Aorta (tissue), 5 donors: ENCODE measurements around the gene RAMP3. TPM values are rescaled to one million over a fixed set of nuclear protein-coding genes. Genes with fewer than 3 reads are reported as not detected.

ENCODE experiments used
- ATAC-seq: fragments of 200-7000 bp; cut with Tn5 transposase; one replicate; pipeline ENCODE4 v1.9.1; 2022; ENCODE audit warnings: moderate library complexity; ENCODE audit not compliant: low FRiP score
- DNase-seq, 2 donors: peaks; one replicate each; pipeline ENCODE4 v3.0.0-alpha.2; 2020
- H3K27ac ChIP-seq, 2 donors: one replicate each; pipeline ENCODE4 v1.5.1; 2013; ENCODE audit warnings: low read length in 2 of 2, mild to moderate bottlenecking in 2 of 2, moderate library complexity in 2 of 2, control low read depth in 1 of 2, inconsistent platforms in 1 of 2, low read depth in 1 of 2
- H3K27me3 ChIP-seq, 2 donors: one replicate each; pipeline ENCODE4 v1.6.1; 2013; ENCODE audit warnings: control low read depth in 1 of 2, low read length in 1 of 2, mild to moderate bottlenecking in 1 of 2, moderate library complexity in 1 of 2; ENCODE audit not compliant: insufficient read depth in 2 of 2, control insufficient read depth in 1 of 2
- H3K36me3 ChIP-seq, 2 donors: one replicate each; pipeline ENCODE4 v1.6.1; 2013; ENCODE audit warnings: control low read depth in 1 of 2, low read length in 1 of 2, mild to moderate bottlenecking in 1 of 2; ENCODE audit not compliant: insufficient read depth in 2 of 2, control insufficient read depth in 1 of 2
- H3K4me1 ChIP-seq, 2 donors: one replicate each; pipeline ENCODE4 v1.6.1; 2013; ENCODE audit warnings: low read length in 2 of 2, control low read depth in 1 of 2, mild to moderate bottlenecking in 1 of 2, moderate library complexity in 1 of 2; ENCODE audit not compliant: insufficient read depth in 2 of 2, control insufficient read depth in 1 of 2
- H3K4me3 ChIP-seq, 2 donors: one replicate each; pipeline ENCODE4 v1.5.1; 2013; ENCODE audit warnings: low read length in 2 of 2, control low read depth in 1 of 2, mild to moderate bottlenecking in 1 of 2
- H3K9me3 ChIP-seq: one replicate; pipeline ENCODE4 v1.6.1; 2013; ENCODE audit warnings: mild to moderate bottlenecking, low read length; ENCODE audit not compliant: control insufficient read depth
- WGBS, 2 donors: extraction: QIAGEN DNeasy Blood & Tissue Kit; methylation state at CpG; one replicate each; pipeline ENCODE4 v1.1.7; 2013; 5-methylcytosine and 5-hydroxymethylcytosine counted together
- intact Hi-C, 2 donors: fragments of 100-400 bp; cut with DNase I; formaldehyde crosslinking; loops; one replicate each; pipeline versions ENCODE4 v1.14.2 to v1.15.0; 2022
- polyA plus RNA-seq, 2 donors: library from polyadenylated mRNA; stranded (reverse); fragments of 200-250 nt; gene quantifications; one replicate each; pipeline ENCODE4 v1.2.3, GENCODE V29; 2013
- total RNA-seq, 2 donors: library from RNA; stranded (reverse); fragmentation: NEBNext Ultra II Directional; extraction: Animal tissue kit (Norgen Biotek cat#: 25700); gene quantifications; one replicate each; pipeline ENCODE4 v1.2.1, GENCODE V29; 2021
- donor health status: healthy with polysubstance abuse.
- donor health status: Bipolar disorder and iron deficiency.
- donor health status: DM: no; HTN: no; CAD: no.
- donor health status: DM: no; HTN: no; CAD: no.
- donor health status: DM: yes; HTN: yes; CAD: no.

RAMP3 gene
- total and polyA plus RNA-seq, 4 donors: 5.0 to 78.0 (median 28.9) TPM

GRCh38 chr7:45118292-45118691, 39.3 kb upstream of the RAMP3 start:
- Histone ChIP-seq H3K27ac (no peak overlapping the region), H3K4me1 (no peaks in the 10 kb centered on the region), H3K9me3 (no peaks in the 10 kb centered on the region), H3K4me3 (no peak overlapping the region), H3K27me3 (no peaks in the 10 kb centered on the region), H3K36me3 (no peaks in the 10 kb centered on the region)
- ATAC-seq (no peak), DNase-seq (no peak)
- 85 to 88% methylated on average over 4 of the region's 4 CpGs for WGBS, 2 donors
- intact Hi-C loops: loop anchor here in 1 of 2 donors (10.0 kb wide), 1 partner anchor 133 kb away; no protein-coding TSS in a partner anchor

GRCh38 chr7:45118889-45119331, 38.7 kb upstream of the RAMP3 start:
- ATAC-seq (no peak), DNase-seq (peak in 1 of 2 donors; percentile 59)
- H3K9me3 ChIP-seq: no peaks in the 10 kb centered on the region
- no peaks in the 10 kb centered on the region for H3K4me1 ChIP-seq
- no peaks in the 10 kb centered on the region for H3K36me3 ChIP-seq
- no peak overlapping the region for H3K27ac ChIP-seq
- no peak overlapping the region for H3K4me3 ChIP-seq
- no peaks in the 10 kb centered on the region for H3K27me3 ChIP-seq
- WGBS, 2 donors: 94 to 97% methylated on average over 3 of the region's 3 CpGs
- intact Hi-C loops: loop anchor here in 1 of 2 donors (10.0 kb wide), 1 partner anchor 134 kb away; no protein-coding TSS in a partner anchor

GRCh38 chr7:45119550-45119949, 38.0 kb upstream of the RAMP3 start:
- WGBS, 2 donors: 68 to 78% methylated on average over 3 of the region's 3 CpGs
- no peaks in the 10 kb centered on the region for H3K4me1 ChIP-seq
- H3K36me3 ChIP-seq: no peaks in the 10 kb centered on the region
- DNase-seq: no peak
- no peak overlapping the region for H3K27ac ChIP-seq
- no peaks in the 10 kb centered on the region for H3K9me3 ChIP-seq
- H3K27me3 ChIP-seq: no peaks in the 10 kb centered on the region
- no peak overlapping the region for H3K4me3 ChIP-seq
- intact Hi-C loops: loop anchor here in 1 of 2 donors (10.0 kb wide), 1 partner anchor 135 kb away; no protein-coding TSS in a partner anchor
- ATAC-seq: no peak

- WGBS, 2 donors: 81 to 89% methylated on average over 16 of the region's 16 CpGs
- Histone ChIP-seq H3K4me1 (no peaks in the 10 kb centered on the region), H3K27me3 (no peaks in the 10 kb centered on the region), H3K9me3 (no peaks in the 10 kb centered on the region), H3K36me3 (no peaks in the 10 kb centered on the region), H3K27ac (no peak overlapping the region), H3K4me3 (no peak overlapping the region)
- ATAC-seq: no peak
- intact Hi-C loops: no loop called here
- peak in 1 of 2 donors; percentile 59 for DNase-seq
These were observed 34.4 kb upstream of the RAMP3 start for GRCh38 chr7:45122975-45123860.

- intact Hi-C loops: no loop called here
- WGBS, 2 donors: 71 to 80% methylated on average over 12 of the region's 12 CpGs
- Histone ChIP-seq H3K9me3 (no peaks in the 10 kb centered on the region), H3K27me3 (no peaks in the 10 kb centered on the region), H3K4me1 (no peaks in the 10 kb centered on the region), H3K27ac (no peak overlapping the region), H3K36me3 (no peaks in the 10 kb centered on the region), H3K4me3 (no peak overlapping the region)
- DNase-seq (peak in 1 of 2 donors; percentile 64), ATAC-seq (no peak)
These were observed 33.5 kb upstream of the RAMP3 start for GRCh38 chr7:45123913-45124710.

GRCh38 chr7:45125193-45125904, 32.2 kb upstream of the RAMP3 start:
- intact Hi-C loops: no loop called here
- ATAC-seq (no peak), DNase-seq (no peak)
- Histone ChIP-seq H3K27me3 (no peaks in the 10 kb centered on the region), H3K4me3 (no peak overlapping the region), H3K4me1 (no peaks in the 10 kb centered on the region), H3K27ac (no peak overlapping the region), H3K36me3 (no peaks in the 10 kb centered on the region), H3K9me3 (no peaks in the 10 kb centered on the region)
- 92 to 95% methylated on average over 11 of the region's 11 CpGs for WGBS, 2 donors

- no peaks in the 10 kb centered on the region for H3K4me1 ChIP-seq
- peak in 1 of 2 donors; percentile 69 for DNase-seq
- intact Hi-C loops: no loop called here
- no peak for ATAC-seq
- no peaks in the 10 kb centered on the region for H3K9me3 ChIP-seq
- no peak overlapping the region for H3K27ac ChIP-seq
- H3K4me3 ChIP-seq: no peak overlapping the region
- 72 to 85% methylated on average over 6 of the region's 6 CpGs for WGBS, 2 donors
- H3K36me3 ChIP-seq: no peaks in the 10 kb centered on the region
- no peaks in the 10 kb centered on the region for H3K27me3 ChIP-seq
These were observed 31.4 kb upstream of the RAMP3 start for GRCh38 chr7:45126201-45126600.

- intact Hi-C loops: no loop called here
- 32 to 41% methylated on average over 6 of the region's 6 CpGs for WGBS, 2 donors
These were observed 30.7 kb upstream of the RAMP3 start for GRCh38 chr7:45126920-45127319.

More at GRCh38 chr7:45126920-45127319, 30.7 kb upstream of the RAMP3 start:
- H3K27me3 ChIP-seq: no peaks in the 10 kb centered on the region
- DNase-seq (no peak), ATAC-seq (no peak)
- no peak overlapping the region for H3K4me3 ChIP-seq
- no peaks in the 10 kb centered on the region for H3K36me3 ChIP-seq
- no peak overlapping the region for H3K27ac ChIP-seq
- H3K9me3 ChIP-seq: no peaks in the 10 kb centered on the region
- H3K4me1 ChIP-seq: no peaks in the 10 kb centered on the region
